ENCODE measurements around the gene TAOK2. TPM values are rescaled to one million over a fixed set of nuclear protein-coding genes. Genes with fewer than 3 reads are reported as not detected.
A peak's percentile ranks its signal among the peaks of the same experiment; 100 is the strongest.

The TAOK2 gene
- total RNA-seq, 1 donor from 2014 or later: 80.9 TPM

DNA sequence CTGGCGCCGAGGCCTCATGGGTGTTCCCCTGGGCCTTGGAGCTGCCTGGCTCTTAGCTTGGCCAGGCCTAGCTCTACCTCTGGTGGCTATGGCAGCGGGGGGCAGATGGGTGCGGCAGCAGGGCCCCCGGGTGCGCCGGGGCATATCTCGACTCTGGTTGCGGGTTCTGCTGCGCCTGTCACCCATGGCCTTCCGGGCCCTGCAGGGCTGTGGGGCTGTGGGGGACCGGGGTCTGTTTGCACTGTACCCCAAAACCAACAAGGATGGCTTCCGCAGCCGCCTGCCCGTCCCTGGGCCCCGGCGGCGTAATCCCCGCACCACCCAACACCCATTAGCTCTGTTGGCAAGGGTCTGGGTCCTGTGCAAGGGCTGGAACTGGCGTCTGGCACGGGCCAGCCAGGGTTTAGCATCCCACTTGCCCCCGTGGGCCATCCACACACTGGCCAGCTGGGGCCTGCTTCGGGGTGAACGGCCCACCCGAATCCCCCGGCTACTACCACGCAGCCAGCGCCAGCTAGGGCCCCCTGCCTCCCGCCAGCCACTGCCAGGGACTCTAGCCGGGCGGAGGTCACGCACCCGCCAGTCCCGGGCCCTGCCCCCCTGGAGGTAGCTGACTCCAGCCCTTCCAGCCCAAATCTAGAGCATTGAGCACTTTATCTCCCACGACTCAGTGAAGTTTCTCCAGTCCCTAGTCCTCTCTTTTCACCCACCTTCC is 13.9 kb downstream of the TAOK2 start:
- DNase-seq (ENCODE audit: low read depth): no peak

DNA sequence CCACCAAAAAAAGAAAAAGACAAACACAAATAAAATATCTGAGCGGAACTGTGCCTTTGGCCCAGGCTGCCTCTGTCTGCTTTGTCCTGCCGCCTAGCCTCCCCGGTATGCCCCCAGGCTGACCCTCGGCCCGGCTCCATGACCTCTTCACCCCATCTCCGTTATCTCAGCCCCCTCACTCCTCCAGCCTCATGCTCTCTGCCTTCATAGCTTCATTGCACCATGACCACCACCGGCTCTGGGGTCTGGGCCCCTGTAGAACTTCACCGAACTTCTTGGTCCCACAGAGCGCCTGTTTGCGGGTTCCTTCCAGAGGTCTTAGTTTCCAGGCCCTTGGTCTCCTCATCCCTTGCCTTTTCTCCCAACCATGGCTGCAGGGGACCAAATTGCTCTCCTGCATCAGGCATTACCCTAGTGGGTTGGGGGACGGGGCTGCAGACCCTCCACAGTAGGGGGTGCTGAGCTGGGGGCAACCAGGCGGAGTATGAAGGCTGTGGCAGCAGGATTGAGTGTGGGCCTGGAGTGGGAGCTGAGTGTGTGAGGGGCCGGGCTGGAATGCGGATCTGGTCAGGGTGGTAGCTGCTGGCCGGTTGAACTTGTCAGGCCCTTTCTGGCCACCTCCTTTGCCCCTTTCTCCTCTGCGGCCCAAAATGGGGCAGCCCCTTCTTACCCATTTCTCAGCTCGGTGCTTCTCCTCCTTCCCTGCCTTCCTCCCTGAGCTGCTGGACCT is 14.8 kb downstream of the TAOK2 start:
- DNase-seq (ENCODE audit: low read depth): no peak

DNA sequence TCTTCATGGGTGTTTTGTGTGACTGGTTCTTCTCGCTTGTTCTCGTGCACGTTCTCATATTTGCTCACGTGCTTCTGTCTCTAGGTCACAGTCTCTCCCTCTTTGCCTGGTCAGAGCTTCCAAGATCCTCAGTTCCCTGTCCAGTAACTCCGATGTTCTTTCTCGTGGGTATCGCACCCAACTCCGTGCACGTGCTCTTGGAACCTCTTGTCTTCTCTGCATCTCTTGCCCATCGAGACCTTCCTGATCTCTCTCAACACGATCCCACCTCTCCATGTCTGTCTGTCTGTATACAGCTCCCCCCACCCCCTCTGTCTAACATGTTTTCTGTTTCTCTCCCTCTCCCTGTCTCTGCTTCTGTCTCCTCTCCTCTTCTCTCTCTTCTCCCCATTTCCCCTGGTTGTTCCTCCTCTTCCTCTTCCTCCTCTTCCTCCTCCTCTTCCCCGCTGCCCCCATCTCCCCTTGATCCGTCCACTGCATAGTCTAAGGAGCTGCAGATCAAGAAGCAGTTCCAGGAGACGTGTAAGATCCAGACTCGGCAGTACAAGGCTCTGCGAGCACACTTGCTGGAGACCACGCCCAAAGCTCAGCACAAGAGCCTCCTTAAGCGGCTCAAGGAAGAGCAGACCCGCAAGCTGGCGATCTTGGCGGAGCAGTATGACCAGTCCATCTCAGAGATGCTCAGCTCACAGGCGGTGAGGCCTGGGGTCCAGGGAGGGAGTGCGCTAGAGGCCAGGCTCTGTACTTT is 15.6 kb downstream of the TAOK2 start:
- DNase-seq (ENCODE audit: low read depth): no peak

DNA sequence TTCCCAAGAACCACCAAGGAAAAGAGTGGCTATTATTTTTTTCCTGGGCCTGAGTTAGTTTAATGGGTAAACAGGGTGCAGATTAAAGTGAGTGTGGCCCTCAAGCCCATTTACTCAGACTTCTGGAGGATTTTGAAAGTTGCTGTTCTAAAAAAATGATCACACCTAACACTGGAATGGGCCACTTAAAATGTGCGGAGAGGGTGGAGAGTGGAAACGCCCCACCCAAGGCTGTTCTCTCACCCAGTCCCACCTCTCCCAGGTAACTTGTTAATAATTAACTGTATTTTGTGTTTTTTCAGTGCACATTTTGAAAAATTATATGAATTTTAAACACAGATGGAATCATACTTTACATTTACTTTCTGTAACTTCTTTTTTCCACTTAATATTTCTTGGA is 16.4 kb downstream of the TAOK2 start:
- no peak for DNase-seq (ENCODE audit: low read depth)

DNA sequence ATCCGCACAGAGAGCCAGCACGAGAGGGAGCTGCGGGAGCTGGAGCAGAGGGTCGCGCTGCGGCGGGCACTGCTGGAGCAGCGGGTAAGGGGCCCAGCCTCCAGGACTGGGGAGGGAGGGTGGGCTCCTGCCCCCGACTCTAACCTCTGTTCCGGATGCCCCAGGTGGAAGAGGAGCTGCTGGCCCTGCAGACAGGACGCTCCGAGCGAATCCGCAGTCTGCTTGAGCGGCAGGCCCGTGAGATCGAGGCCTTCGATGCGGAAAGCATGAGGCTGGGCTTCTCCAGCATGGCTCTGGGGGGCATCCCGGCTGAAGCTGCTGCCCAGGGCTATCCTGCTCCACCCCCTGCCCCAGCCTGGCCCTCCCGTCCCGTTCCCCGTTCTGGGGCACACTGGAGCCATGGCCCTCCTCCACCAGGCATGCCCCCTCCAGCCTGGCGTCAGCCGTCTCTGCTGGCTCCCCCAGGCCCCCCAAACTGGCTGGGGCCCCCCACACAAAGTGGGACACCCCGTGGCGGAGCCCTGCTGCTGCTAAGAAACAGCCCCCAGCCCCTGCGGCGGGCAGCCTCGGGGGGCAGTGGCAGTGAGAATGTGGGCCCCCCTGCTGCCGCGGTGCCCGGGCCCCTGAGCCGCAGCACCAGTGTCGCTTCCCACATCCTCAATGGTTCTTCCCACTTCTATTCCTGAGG is 17.4 kb downstream of the TAOK2 start:
- DNase-seq (ENCODE audit: low read depth): no peak

DNA sequence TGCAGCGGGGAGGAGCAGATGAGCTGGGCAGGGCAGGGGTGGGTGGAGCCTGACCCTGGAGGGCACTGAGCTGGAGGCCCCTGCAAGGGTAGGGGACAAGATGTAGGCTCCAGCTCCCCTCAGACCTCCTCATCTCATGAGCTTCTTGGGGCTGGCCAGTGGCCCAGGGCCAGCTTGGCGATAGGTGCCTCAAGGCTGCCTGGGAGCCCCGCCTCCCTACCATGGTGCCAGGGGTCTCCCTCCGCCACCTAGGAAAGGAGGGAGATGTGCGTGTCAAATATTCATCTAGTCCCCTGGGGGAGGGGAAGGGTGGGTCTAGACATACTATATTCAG is 17.9 kb downstream of the TAOK2 start:
- DNase-seq (ENCODE audit: low read depth): no peak

DNA sequence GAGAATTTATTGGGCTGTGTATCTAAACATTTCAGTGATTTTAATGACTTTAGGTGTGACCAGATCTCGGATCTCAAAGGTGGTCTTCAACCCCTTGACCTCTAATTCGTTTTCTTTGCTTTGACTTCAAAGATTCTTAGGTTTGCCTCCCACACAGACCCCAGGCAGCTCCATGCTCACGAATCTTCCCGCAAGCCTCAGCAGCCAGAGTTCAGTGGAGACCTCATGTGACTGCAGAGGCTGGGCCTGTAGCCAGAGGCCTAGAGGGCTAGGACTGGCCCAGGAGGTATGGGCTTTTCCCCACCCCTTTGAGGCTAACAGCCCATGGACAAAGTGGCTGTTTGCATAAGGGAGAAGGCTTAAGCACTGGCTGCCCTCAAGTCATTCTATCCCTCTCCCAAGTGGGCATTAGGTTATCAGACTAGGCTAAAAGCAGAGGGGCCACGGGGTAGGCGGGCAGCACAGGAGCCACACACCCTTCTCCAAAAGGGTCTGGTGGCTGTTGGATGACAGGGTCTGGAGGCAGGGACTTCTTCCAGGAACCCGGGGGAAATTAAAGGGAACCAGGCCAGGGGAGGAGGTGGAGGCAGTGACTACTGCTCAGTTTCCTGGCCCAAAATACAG is 18.8 kb downstream of the TAOK2 start:
- peak; percentile 41 for DNase-seq (ENCODE audit: low read depth)

DNA sequence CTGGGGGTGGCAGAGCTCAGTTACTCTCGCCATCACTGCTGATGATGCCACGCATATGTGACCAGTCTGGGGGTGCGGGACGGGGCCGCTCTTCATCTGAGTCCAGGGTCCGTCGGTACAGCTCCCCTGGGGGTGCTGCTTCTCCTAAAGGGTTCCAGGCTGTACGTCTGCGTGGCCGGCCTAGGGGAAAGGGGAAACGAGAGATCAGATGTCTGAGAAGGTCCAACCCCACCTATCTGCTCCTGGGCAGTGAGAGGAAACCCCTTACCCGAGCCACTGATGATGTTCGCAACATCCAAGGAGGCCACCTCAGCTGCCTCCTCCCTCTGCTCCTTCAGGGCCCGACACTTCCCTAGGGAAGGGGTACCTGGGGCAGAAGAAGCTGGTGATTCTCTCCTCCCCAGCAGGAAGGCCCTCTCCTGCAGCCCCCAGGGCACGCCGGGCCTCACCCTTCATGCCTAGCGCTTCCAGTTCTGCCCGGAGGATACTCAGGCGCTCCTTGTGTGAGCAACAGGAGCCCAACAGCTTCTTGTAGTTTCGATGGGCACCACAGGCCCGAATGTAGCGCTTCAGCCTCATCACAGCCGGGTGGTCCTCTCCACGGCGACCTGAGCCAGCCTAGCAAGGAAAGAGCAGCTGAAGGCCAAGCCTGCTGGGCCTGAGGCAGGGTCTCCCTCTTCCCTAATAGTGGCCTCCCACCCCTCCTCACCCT is 19.7 kb downstream of the TAOK2 start:
- DNase-seq (ENCODE audit: low read depth): no peak

DNA sequence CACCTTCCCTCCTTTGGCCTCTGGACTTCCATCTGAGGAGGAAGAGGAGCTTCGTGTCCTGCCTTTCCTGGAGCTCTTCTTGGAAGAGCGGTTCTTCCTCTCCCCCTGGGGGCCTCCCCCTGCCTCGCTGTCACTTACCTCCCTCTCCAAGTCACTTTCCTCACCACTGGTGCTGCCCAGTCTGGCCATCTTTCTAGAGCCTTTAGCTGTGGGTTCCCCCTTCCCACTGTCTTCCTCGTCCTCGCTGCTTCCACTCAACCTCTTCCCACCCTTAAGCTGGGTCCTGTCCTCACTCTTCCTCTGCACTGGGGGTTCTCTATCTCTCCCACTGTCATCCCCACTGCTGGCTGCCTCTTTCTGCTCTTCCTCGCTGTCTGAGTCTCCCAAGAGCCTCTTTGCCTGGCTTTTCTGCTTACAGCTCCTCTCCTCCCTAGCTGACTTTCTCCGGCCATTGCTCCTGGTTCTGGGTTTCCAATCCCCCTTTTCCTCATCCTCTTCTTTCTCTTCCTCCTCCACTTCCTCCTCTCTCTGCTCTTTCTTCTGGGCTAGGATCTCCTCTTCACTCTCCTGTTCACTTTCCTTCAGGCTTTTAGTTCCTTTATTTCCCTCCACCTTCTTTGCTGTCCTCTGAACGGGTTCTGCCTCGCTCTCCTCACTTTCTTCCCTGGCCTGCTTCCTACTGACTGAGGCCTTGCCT is 20.4 kb downstream of the TAOK2 start:
- DNase-seq (ENCODE audit: low read depth): no peak

DNA sequence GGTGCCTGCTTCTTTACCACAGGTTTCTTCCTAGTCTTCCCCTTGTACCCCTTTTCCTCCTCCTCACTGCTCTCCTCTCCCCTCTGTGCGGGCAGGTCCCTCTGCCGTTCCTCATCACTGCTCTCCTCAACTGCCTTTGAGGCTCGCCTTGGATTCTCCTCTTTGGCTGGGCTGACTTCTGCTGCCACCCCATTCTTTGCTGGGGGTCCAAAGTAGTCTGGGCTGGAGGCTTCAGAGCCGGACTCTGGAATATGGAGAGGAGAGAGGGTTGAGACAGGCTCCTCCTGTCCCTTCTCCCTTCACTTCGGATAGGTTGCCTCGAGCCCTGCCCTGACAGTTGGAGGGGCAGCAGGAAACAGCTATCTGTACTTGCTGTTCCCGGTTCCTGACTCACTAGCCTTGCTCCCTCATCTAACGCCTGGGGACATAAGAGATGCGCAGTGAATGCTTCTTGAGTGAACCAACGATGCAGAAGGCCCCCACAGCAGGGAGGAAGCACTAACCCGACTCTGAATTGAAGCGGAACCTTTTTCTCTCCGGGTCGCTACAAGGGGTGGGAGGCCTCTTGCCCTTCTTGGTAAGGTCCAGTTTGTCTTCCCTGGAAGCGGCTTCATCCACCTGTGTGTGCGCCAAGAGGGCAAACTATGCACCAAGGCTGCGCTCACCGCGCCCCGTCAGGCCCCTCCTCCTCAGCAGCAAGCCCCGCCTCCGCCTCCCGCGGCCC is 21.1 kb downstream of the TAOK2 start:
- peak; percentile 18 for DNase-seq (ENCODE audit: low read depth)

DNA sequence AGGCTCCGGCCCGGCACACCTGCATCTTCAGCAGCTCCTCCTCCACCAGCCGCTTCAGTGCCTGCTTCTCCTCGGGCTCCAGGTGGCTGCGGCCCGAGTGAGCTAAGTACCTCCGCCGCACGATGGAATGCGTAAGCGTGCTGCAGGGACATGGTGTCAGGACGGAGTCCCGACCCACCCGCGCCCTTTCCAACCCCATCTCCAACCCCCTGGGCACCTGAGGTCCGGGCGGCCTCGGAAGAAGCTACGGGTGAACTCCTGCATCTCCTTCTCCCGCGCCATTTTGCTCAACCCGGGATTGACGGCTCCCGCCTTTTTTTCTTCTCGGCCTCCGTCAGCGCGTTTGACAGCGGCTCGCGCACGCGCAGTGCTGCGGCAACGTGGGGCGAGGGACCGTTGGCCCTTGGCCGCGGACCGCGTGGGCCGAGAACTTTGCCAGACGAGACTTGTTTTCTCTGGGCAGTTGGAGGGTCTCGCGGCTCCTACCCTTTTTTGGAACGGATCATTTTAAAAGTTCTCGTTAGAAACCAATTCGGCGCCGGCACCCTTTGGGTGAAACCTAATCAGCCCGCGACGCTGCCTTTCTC is 21.7 kb downstream of the TAOK2 start, which contains the start of gene HIRIP3:
Gene HIRIP3 (minus strand): TSS at position 294 of the 587 bp plus-strand sequence. CDS start 12 bp downstream, at position 282.
- peak; percentile 51 for DNase-seq (ENCODE audit: low read depth)

DNA sequence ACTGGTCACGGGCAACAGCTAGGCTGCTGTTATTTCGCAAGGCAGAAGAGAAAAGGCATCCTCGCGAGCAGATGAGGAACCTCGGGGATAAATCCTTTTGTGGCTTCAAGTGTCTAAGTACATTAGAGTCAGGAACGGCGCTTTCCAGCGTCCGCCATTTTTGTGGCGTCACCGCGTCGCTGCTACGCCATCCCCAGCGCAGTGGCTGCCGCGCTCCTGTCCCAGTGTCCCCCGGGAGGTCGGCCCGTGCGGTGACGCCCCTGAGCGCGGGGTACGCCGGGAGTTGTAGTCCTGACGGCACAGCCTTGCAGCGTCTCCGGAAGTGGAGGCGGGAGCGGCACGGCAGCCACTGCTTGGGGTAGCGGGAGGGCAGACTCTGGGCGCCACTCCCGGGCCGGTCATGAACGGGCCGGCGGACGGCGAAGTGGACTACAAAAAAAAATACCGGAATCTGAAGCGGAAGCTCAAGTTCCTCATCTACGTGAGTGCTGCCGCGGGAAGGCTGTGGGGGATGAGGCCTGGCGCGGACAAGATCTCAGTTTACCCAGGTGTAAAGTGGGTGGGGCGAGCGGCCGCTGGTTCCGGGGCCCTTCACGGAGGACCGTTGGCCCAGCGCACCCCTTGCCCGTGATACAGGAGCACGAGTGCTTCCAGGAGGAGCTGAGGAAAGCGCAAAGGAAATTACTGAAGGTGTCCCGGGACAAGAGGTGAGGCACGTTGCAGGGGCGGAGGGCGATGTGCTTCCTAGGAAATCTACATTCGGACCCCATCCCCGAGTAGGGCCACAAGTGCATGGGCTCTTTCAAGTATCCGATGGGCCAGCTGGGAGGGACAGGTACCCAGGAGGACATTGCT is 22.5 kb downstream of the TAOK2 start, which contains the start of gene INO80E:
Gene INO80E (plus strand): TSS at position 331 of the 855 bp plus-strand sequence. CDS start 70 bp downstream, at position 401.
- DNase-seq (ENCODE audit: low read depth): peak; percentile 85

DNA sequence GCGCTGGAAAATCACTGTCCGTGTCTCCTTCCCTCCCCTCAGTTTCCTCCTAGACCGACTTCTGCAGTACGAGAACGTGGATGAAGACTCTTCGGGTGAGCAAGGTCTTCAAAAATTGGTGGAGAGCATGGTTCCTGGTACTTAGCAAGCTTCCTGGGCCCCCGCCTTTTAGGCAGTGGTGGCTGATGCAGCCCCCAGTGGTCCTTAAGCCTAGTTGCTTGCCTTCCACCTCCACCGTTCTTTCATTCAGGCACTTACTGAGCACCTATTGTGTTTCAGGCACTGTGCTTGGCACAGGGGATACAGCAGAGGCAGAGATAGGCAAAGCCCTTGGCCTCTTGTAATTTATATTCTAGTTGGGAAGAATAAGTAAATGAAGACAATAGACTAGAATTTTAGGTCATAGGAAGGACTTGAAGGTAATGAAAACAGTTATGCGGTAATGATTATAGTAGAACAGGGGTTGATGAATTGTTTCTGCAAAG is 23.1 kb downstream of the TAOK2 start:
- no peak for DNase-seq (ENCODE audit: low read depth)

DNA sequence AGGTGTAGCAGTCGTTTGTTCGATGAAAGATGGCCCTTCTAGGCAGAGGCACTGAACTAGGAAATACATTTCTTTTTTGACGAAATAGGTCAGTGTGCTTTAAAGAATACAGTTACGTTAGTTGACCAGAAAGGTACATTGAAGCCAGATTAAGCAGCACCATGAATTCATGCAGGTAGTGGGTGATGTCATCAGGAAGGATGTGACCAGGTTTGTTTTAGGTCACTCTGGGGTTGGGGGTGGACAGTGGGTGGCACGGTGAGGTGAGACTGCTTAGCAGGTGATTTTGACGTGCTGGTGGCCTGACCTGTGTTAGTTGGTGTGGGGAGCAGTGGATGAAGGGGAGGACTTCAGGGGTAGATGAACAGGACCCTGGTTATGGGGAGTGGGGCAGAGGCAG is 25.9 kb downstream of the TAOK2 start:
- DNase-seq (ENCODE audit: low read depth): no peak

DNA sequence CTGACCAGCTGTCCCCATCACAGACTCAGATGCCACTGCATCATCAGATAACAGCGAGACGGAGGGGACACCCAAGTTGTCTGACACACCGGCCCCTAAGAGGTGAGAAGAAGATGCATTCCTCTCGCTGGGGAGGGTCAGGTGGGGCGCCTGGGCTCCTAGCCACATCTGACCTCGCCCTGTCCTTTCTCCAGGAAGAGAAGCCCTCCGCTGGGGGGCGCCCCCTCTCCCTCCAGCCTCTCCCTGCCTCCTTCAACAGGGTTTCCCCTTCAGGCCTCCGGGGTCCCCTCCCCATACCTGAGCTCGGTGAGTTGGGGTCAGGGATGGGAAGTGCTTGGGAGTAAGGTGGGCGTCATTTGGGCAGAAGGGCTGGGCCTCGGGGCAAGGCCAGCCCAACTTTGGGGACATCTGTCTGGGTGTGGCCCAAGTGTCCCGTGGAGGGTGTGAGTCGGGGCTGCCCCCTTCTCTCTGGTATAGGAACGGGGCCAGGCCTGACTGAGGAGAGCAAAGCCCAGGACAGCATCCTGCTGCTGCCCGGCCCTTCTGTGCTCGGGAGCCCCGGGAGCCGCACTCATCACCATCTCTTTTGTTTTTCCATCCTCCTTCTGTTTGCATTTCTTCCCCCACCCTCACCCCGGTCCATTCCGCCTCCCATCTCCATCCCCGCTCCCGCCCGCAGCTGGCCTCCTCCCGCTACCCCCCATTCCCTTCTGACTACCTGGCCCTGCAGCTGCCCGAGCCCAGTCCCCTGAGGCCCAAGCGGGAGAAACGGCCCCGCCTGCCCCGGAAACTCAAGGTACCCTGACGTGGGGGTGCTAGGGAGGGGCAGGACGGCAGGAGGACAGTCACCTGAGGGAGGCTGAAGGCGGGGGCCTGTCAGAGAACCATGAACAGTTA is 27.3 kb downstream of the TAOK2 start:
- DNase-seq (ENCODE audit: low read depth): no peak

DNA sequence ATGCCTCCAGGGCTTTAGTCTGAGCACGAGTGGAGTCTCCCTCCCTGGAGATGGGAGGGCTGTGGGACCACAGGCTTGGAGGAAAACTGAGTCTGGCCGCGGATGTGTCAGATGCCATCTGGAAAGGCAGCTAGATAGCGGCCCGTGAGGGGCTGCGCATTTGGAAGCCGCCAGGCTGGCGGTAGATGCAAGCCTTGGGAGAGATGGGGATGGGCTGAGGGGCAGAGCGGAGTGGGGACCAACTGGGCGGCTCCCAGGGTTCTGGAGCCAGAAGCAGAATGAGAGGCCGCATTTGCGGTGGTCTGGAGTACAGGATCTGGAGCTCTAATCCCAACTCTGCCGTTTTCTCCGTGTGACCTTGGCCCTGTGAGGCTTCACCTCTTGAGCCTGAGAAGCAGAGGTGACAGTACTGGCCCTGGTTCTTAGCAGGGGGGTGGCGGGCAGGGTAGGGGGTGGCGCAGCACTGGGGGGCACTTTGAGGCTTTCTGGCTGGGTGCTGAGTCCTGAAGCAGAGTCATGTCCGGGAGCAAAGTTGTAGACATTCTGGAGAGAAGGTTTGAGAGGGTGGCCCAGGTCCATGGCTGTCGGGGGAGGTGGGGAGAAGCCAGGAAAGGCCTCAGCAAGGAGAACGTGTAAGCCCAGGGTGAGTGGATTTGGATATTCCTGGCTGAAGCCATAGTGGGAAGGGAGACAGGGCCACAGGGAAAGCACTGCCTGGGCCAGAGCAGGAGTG is 29.1 kb downstream of the TAOK2 start:
- no peak for DNase-seq (ENCODE audit: low read depth)
